ENCODE data around the gene EIF4B.

DNA sequence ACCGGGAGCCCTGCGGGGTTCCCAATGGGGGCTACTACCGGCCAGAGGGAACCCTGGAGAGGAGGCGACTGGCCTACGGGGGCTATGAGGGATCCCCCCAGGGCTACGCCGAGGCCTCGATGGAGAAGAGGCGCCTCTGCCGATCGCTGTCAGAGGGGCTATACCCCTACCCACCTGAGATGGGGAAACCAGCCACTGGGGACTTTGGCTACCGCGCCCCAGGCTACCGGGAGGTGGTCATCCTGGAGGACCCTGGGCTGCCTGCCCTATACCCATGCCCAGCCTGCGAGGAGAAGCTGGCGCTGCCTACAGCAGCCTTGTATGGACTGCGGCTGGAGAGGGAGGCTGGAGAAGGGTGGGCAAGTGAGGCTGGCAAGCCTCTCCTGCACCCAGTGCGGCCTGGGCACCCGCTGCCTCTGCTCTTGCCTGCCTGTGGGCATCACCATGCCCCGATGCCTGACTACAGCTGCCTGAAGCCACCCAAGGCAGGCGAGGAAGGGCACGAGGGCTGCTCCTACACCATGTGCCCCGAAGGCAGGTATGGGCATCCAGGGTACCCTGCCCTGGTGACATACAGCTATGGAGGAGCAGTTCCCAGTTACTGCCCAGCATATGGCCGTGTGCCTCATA is 53.3 kb downstream of the EIF4B start:
- TF ChIP-seq GATA3 (IDR thresholded peaks at IDR 0.05; ENCODE audit: low read depth, low read length), result no peak
- TF ChIP-seq GATA2 (IDR thresholded peaks at IDR 0.05; ENCODE audit: low read depth, low read length), result no peak
